RKO (cell line): ENCODE measurements around the gene ZP1.

ENCODE experiments used
- DNase-seq: peaks from one replicate; pipeline ENCODE4 v3.0.0-alpha.2; 2016; ENCODE audit warnings: low spot score

ZP1 gene

GRCh38 chr11:60910281-60910687 lies 42.9 kb downstream of the ZP1 start:
- DNase-seq: no peak

- DNase-seq: no peak
Measured at GRCh38 chr11:60910711-60911380, 43.5 kb downstream of the ZP1 start.

- no peak for DNase-seq
Measured at GRCh38 chr11:60912223-60912850, 45.0 kb downstream of the ZP1 start.

- no peak for DNase-seq
Measured at GRCh38 chr11:60912851-60913528, 45.6 kb downstream of the ZP1 start.

GRCh38 chr11:60913793-60914632 lies 46.7 kb downstream of the ZP1 start, which contains the start of gene TMEM109:
TSS of gene TMEM109 (plus strand) at chr11:60914158. CDS start at chr11:60919694, 5,536 bp downstream.
- peak; percentile 92 for DNase-seq

GRCh38 chr11:60914633-60915247 lies 47.4 kb downstream of the ZP1 start:
- peak; percentile 49 for DNase-seq

GRCh38 chr11:60915248-60915914 lies 48.0 kb downstream of the ZP1 start:
- peak; percentile 89 for DNase-seq

GRCh38 chr11:60916669-60917206 lies 49.4 kb downstream of the ZP1 start:
- DNase-seq: no peak

GRCh38 chr11:60917267-60917666 lies 49.9 kb downstream of the ZP1 start:
- DNase-seq: no peak

- DNase-seq: no peak
Measured at GRCh38 chr11:60918251-60918938, 51.1 kb downstream of the ZP1 start.

- no peak for DNase-seq
Measured at GRCh38 chr11:60918939-60919265, 51.6 kb downstream of the ZP1 start.

GRCh38 chr11:60919320-60919719 lies 52.0 kb downstream of the ZP1 start:
- no peak for DNase-seq

- DNase-seq: no peak
Measured at GRCh38 chr11:60919956-60920355, 52.6 kb downstream of the ZP1 start.

GRCh38 chr11:60921259-60921658 lies 53.9 kb downstream of the ZP1 start:
- DNase-seq: no peak

GRCh38 chr11:60921777-60922335 lies 54.5 kb downstream of the ZP1 start:
- no peak for DNase-seq

GRCh38 chr11:60922906-60923305 lies 55.6 kb downstream of the ZP1 start:
- DNase-seq: no peak

GRCh38 chr11:60923326-60923725 lies 56.0 kb downstream of the ZP1 start:
- DNase-seq: no peak

GRCh38 chr11:60923800-60924109 lies 56.4 kb downstream of the ZP1 start:
- no peak for DNase-seq

GRCh38 chr11:60924110-60924905 lies 57.0 kb downstream of the ZP1 start, which contains the start of gene TMEM132A:
TSS of gene TMEM132A (plus strand) at chr11:60924460. CDS start at chr11:60924634, 174 bp downstream.
- DNase-seq: peak; percentile 81
